ENCODE measurements around the gene UNC13C. TPM values are rescaled to one million over a fixed set of nuclear protein-coding genes. Genes with fewer than 3 reads are reported as not detected.

Gene UNC13C
- total RNA-seq, 1 donor from 2014 or later = 0.21 TPM

GRCh38 chr15:54560417-54560816 is 582.2 kb downstream of the UNC13C start:
- no peak for DNase-seq (ENCODE audit: low read depth)

DNA sequence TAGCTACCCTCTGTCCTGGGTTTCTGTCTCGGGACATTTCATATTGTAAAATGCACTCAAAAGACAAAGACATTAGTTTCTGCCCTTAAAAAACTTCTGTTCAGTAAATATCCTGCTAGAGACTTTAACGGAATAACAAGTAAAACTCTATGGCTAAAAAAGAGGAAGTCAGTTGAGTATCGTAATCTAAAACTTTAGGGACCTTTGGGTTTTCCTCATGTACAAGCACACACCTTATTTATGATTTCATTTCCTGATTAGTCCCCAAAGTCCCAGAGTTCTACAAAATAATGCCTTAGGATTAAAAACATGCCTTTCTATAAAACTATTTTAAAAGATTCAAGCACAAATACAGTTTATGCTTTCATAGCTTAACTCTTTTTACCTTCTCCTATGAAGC is 585.9 kb downstream of the UNC13C start:
- no peak for DNase-seq (ENCODE audit: low read depth)

GRCh38 chr15:54566654-54567053 is 588.4 kb downstream of the UNC13C start:
- no peak for DNase-seq (ENCODE audit: low read depth)

GRCh38 chr15:54567408-54568035 is 589.3 kb downstream of the UNC13C start:
- no peak for DNase-seq (ENCODE audit: low read depth)

DNA sequence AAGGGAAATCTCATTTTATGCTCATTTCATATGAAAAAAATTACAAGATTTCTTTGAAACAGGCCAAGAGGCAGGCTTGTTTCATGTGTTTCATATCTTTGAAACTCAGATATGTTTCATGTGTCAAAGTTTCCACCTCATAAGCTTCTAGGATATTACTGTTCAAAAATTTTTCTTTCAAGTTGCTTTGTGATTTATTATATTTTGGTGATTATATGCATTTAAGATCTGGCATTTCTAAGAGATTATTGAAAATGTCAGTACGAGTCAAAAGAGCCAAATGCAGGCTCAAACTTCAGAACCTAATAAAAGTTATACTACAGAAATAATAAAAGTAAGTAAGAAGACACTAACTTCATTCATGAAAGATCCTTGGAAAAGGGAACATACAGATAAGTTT is 590.1 kb downstream of the UNC13C start:
- DNase-seq (ENCODE audit: low read depth) = no peak

GRCh38 chr15:54571576-54571975 is 593.3 kb downstream of the UNC13C start:
- no peak for DNase-seq (ENCODE audit: low read depth)

GRCh38 chr15:54575586-54575985 is 597.3 kb downstream of the UNC13C start:
- DNase-seq (ENCODE audit: low read depth) = no peak

- DNase-seq (ENCODE audit: low read depth) = no peak
Observed at GRCh38 chr15:54576298-54576935, 598.2 kb downstream of the UNC13C start.

DNA sequence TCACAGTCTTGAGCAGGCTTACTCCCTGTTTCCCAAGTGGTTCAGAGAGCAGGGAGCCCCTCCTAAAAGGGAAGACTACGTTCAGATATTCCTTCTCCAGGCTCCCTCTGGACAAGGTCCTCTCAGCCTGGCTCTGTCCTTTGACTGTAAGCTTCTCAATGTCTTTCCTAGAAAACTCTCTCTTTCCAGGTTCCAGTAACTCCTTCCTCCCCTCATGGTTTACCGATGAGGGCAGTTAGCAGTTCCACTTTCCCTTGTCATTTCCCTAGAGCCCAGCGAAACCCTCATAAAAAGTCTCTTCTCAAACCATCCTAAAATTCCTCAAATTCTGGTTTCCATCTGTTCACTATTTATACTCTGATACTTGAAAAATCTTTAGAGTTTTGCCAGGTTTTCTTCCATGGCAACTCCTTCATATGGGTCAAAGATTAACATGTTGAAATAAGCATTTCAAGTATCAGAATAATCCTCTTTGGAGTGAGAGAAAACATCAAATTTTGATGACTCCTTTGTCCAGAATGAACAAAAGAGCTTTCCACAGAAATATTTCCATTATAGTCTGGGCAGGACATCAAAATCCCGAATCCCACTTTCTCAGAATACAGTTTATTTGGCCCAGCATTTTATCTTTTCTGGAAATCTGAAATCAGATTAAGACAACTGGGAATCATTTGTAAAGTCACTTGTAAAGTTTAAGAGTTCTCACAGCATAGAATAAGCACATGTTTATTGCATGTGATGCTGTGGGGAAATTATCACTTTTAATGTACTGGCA is 599.4 kb downstream of the UNC13C start:
- no peak for DNase-seq (ENCODE audit: low read depth)

DNA sequence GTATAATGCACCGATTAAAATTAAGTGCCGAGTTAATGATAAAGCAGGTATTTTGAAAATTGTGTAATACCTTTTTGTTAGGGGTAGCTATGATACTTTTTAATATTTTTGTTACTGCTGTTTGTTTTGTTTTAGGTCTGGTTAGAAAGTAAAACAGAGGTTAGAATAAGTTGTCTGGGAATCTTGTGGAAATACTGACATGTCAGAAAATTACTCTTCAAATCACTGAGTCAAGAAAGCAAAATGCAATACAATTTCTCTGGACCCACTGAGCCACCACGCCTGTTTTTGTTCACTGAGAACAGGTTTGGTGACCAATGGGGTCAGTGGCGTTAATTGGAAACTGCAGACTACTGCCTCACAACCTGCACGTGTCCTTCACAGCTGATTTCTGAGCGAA is 601.6 kb downstream of the UNC13C start:
- DNase-seq (ENCODE audit: low read depth) = no peak

GRCh38 chr15:54580643-54581042 is 602.4 kb downstream of the UNC13C start:
- DNase-seq (ENCODE audit: low read depth) = no peak

DNA sequence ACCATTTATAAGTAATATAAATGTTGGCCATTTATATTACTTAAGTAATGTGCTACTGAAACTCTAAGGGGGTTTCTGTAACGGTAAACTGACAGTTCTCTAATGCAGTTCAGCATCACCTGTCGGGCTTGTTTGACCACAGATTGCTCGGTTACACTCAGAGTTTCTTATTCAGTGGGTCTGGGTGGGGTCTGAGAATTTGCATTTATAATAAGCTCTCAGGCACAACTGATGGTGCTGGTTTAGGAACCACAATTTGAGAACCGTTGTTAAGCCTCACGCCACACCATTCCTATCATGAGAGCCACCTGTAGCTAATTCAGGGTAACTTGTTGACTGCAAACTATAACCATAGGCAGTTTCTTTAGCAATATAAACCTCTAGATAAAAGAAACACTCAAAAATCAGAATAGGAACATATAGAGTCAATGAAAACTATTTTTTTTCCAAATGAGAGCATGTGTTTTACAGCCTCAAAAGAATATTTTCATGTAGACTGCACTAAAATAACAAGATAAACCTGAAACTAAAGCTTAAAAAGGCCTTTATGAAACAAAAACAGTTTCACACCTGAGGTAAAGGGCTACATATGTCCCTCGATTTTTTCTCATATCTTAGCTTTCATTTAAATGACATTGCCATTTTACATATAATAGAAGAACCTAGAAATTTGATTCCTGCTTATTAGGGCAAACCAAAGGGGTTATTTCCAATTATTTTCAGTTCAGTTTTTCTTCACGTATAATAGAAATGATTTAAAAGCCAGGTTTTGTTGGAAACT is 604.8 kb downstream of the UNC13C start:
- DNase-seq (ENCODE audit: low read depth) = no peak

DNA sequence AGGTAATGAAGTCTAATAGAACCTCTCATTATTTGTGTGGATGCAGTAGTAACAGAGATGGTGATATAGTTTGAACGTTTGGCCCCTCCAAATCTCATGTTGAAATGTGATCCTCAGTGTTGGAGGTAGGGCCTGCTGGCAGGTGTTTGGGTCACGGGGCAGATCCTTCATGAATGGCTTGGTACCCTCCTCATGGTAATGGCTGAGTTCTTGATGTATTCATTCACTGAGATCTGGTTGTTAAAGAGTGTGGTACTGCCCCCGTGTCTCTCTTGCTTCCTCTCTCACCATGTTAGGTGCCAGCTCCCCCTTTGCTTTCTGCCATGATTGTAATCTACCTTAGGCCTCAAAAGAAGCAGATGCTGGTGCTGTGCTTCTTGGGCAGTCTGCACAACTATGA is 606.8 kb downstream of the UNC13C start:
- no peak for DNase-seq (ENCODE audit: low read depth)

GRCh38 chr15:54594115-54594514 is 615.9 kb downstream of the UNC13C start:
- DNase-seq (ENCODE audit: low read depth) = no peak

DNA sequence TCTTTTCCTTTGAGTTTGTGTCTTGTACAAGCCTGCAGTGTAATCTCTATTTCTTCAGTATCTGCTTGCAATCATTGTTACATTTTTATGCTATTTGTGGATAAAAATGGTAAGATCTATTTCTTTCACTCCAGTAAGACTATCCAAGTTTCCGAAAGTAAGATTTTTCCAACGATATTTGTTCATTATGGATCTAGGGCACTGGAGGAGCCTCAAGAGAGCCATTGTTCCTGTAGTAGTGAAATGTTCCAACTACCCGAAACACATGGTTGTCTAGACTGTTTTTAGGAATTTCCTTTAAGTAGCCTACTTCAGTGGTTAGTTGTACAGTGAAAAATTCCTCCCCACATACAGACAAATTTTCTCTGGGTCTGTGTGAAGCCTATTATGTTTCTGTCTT is 621.1 kb downstream of the UNC13C start:
- DNase-seq (ENCODE audit: low read depth) = no peak

DNA sequence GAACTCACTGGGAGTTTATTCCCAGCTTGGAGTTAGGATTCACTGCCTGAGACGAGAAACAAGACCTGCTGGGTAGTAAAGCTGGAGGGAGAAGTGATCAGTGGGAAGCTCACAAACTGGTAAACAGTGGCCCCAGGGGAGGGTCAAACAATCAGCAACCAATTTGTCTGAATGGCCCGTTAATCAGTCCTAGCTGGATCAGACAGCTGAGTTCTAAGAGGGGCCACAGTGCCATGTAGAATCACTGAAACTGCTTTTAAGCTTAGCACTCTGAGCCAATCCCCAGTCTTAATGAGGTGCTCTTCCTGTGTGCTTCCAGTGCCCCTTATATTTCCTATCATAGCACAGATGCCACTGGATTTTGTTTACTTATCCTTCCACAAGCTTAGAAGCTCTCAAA is 626.8 kb downstream of the UNC13C start:
- no peak for DNase-seq (ENCODE audit: low read depth)

- DNase-seq (ENCODE audit: low read depth) = no peak
Observed at GRCh38 chr15:54605556-54605955, 627.3 kb downstream of the UNC13C start.

GRCh38 chr15:54608876-54609835 is 630.9 kb downstream of the UNC13C start:
- no peak for DNase-seq (ENCODE audit: low read depth)

GRCh38 chr15:54618120-54618519 is 639.9 kb downstream of the UNC13C start:
- no peak for DNase-seq (ENCODE audit: low read depth)

DNA sequence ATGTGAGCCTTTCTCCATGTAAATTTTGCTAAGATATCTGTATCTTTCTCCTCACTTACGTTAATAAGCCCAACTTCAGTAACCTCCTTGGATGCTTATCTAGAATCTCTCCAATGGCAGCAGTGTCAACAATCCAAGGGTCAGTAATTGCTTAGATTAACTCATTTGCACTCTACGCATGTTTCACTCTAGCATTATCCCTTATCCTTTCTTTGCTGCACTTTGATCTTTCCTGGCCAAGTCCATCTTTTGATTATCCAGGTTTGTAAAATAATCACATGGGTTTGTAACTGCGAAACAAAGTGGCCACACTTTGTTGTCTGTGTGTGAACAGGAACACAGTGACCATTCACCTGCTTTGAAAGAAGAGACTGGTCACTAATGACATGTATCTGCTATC is 640.9 kb downstream of the UNC13C start:
- no peak for DNase-seq (ENCODE audit: low read depth)

DNA sequence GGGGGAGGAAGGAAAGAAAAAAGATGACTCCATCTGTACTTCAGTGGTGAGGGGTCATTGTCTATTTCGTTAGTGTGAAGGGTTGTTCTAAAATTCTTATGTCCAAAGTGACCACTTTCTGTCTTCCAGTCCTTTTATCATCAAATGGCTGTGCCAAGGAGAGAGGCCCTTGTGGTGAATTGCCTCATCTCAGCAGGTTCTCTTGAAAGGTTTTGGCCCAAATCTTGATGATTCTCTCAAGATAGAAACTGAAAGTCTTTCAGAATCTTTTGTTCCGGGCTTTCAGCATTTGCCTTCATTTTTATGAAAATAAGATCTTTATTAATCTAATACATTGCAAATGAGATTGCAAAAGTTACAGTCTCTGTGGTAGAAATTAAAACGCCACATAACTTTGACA is 642.7 kb downstream of the UNC13C start:
- no peak for DNase-seq (ENCODE audit: low read depth)

Measured in myocyte (in vitro differentiated cells).